HEK293 (cell line): ENCODE measurements around the gene PITPNB.

Experiments
- BCL11A ChIP-seq: fragments of 450-650 bp; formaldehyde crosslinking; IDR thresholded peaks from 2 replicates; pipeline ENCODE4 v1.5.1; 2016; ENCODE audit warnings: low read depth, missing biosample characterization, missing genetic modification characterization
- BCL11B ChIP-seq: fragments of 450-650 bp; formaldehyde crosslinking; IDR thresholded peaks from 2 replicates; pipeline ENCODE4 v1.5.1; 2016; ENCODE audit warnings: low read depth, missing biosample characterization, missing genetic modification characterization
- HOXD13 ChIP-seq: sonication (generic); formaldehyde crosslinking; IDR thresholded peaks from 2 replicates; pipeline ENCODE4 v1.8.0; 2022; ENCODE audit warnings: missing genetic modification reagents, borderline replicate concordance
- KLF1 ChIP-seq: fragments of 450-650 bp; formaldehyde crosslinking; IDR thresholded peaks from 2 replicates; pipeline ENCODE4 v1.5.1; 2016; ENCODE audit warnings: missing biosample characterization, missing genetic modification characterization
- KLF10 ChIP-seq: fragments of 450-650 bp; IDR thresholded peaks from 2 replicates; pipeline ENCODE4 v1.5.1; 2018; ENCODE audit warnings: missing biosample characterization, mild to moderate bottlenecking, missing genetic modification characterization
- OSR2 ChIP-seq: fragments of 450-650 bp; formaldehyde crosslinking; IDR thresholded peaks from 2 replicates; pipeline ENCODE4 v1.5.1; 2016; ENCODE audit warnings: missing biosample characterization, missing genetic modification characterization
- OVOL3 ChIP-seq: fragments of 450-650 bp; formaldehyde crosslinking; IDR thresholded peaks from 2 replicates; pipeline ENCODE4 v1.5.1; 2016; ENCODE audit warnings: missing biosample characterization, missing genetic modification characterization
- SP7 ChIP-seq: fragments of 450-650 bp; formaldehyde crosslinking; IDR thresholded peaks from 2 replicates; pipeline ENCODE4 v1.5.1; 2016; ENCODE audit warnings: missing biosample characterization, missing genetic modification characterization
- TCF7L2 ChIP-seq: IDR thresholded peaks from 2 replicates; pipeline ENCODE4 v1.6.1; 2011; ENCODE audit warnings: low read depth, mild to moderate bottlenecking, inconsistent platforms, low read length, moderate library complexity, borderline replicate concordance
- TRIM28 ChIP-seq: IDR thresholded peaks from 2 replicates; pipeline ENCODE4 v1.6.1; 2011; ENCODE audit warnings: low read length, control low read depth, borderline replicate concordance
- ZBTB20 ChIP-seq: fragments of 450-650 bp; formaldehyde crosslinking; IDR thresholded peaks from 2 replicates; pipeline ENCODE4 v1.5.1; 2016; ENCODE audit warnings: missing biosample characterization, missing genetic modification characterization
- ZBTB48 ChIP-seq: fragments of 450-650 bp; formaldehyde crosslinking; IDR thresholded peaks from 2 replicates; pipeline ENCODE4 v1.5.1; 2016; ENCODE audit warnings: missing biosample characterization, missing genetic modification characterization
- ZBTB49 ChIP-seq: fragments of 450-650 bp; formaldehyde crosslinking; IDR thresholded peaks from 2 replicates; pipeline ENCODE4 v1.5.1; 2016; ENCODE audit warnings: missing biosample characterization, missing genetic modification characterization, low read depth
- ZFP3 ChIP-seq: fragments of 450-650 bp; formaldehyde crosslinking; IDR thresholded peaks from 2 replicates; pipeline ENCODE4 v1.5.1; 2016; ENCODE audit warnings: low read depth, missing biosample characterization, missing genetic modification characterization
- ZFP69B ChIP-seq: fragments of 450-650 bp; formaldehyde crosslinking; IDR thresholded peaks from 2 replicates; pipeline ENCODE4 v1.5.1; 2016; ENCODE audit warnings: missing biosample characterization, missing genetic modification characterization
- ZIC2 ChIP-seq: fragments of 450-650 bp; formaldehyde crosslinking; IDR thresholded peaks from 2 replicates; pipeline ENCODE4 v1.5.1; 2016; ENCODE audit warnings: missing biosample characterization, missing genetic modification characterization
- ZNF133 ChIP-seq: fragments of 450-650 bp; formaldehyde crosslinking; IDR thresholded peaks from 2 replicates; pipeline ENCODE4 v1.5.1; 2016; ENCODE audit warnings: missing biosample characterization, missing genetic modification characterization
- ZNF146 ChIP-seq: fragments of 450-650 bp; formaldehyde crosslinking; IDR thresholded peaks from 2 replicates; pipeline ENCODE4 v1.5.1; 2016; ENCODE audit warnings: missing biosample characterization, missing genetic modification characterization
- ZNF157 ChIP-seq: fragments of 450-650 bp; formaldehyde crosslinking; IDR thresholded peaks from 2 replicates; pipeline ENCODE4 v1.5.1; 2016; ENCODE audit warnings: missing biosample characterization, missing genetic modification characterization
- ZNF18 ChIP-seq: fragments of 450-650 bp; formaldehyde crosslinking; IDR thresholded peaks from 2 replicates; pipeline ENCODE4 v1.5.1; 2016; ENCODE audit warnings: missing biosample characterization, missing genetic modification characterization
- ZNF202 ChIP-seq: fragments of 450-650 bp; formaldehyde crosslinking; IDR thresholded peaks from 2 replicates; pipeline ENCODE4 v1.5.1; 2016; ENCODE audit warnings: missing biosample characterization, missing genetic modification characterization, borderline replicate concordance
- ZNF221 ChIP-seq: fragments of 450-650 bp; formaldehyde crosslinking; IDR thresholded peaks from 2 replicates; pipeline ENCODE4 v1.5.1; 2017; ENCODE audit warnings: missing biosample characterization, missing genetic modification characterization, borderline replicate concordance
- ZNF366 ChIP-seq: fragments of 450-650 bp; formaldehyde crosslinking; conservative IDR thresholded peaks from 2 replicates; pipeline ENCODE4 v1.5.1; 2016; ENCODE audit warnings: missing biosample characterization, missing genetic modification characterization
- ZNF404 ChIP-seq: fragments of 450-650 bp; formaldehyde crosslinking; IDR thresholded peaks from 2 replicates; pipeline ENCODE4 v1.5.1; 2017; ENCODE audit warnings: missing biosample characterization, missing genetic modification characterization
- ZNF585B ChIP-seq: fragments of 450-650 bp; formaldehyde crosslinking; IDR thresholded peaks from 2 replicates; pipeline ENCODE4 v1.5.1; 2016; ENCODE audit warnings: missing biosample characterization, missing genetic modification characterization
- ZNF629 ChIP-seq: fragments of 450-650 bp; formaldehyde crosslinking; IDR thresholded peaks from 2 replicates; pipeline ENCODE4 v1.5.1; 2017; ENCODE audit warnings: missing biosample characterization, missing genetic modification characterization
- ZNF654 ChIP-seq: fragments of 450-650 bp; formaldehyde crosslinking; IDR thresholded peaks from 2 replicates; pipeline ENCODE4 v1.5.1; 2016; ENCODE audit warnings: low read depth, missing biosample characterization, missing genetic modification characterization
- ZNF747 ChIP-seq: fragments of 450-650 bp; formaldehyde crosslinking; IDR thresholded peaks from 2 replicates; pipeline ENCODE4 v1.5.1; 2016; ENCODE audit warnings: missing biosample characterization, missing genetic modification characterization
- ZNF768 ChIP-seq: fragments of 450-650 bp; formaldehyde crosslinking; IDR thresholded peaks from 2 replicates; pipeline ENCODE4 v1.5.1; 2018; ENCODE audit warnings: missing biosample characterization, mild to moderate bottlenecking, missing genetic modification characterization
- ZNF843 ChIP-seq: fragments of 450-650 bp; formaldehyde crosslinking; IDR thresholded peaks from 2 replicates; pipeline ENCODE4 v1.5.1; 2016; ENCODE audit warnings: missing biosample characterization, missing genetic modification characterization
- TF ChIP-seq, protein P1 (sequence below): fragments of 450-650 bp; formaldehyde crosslinking; IDR thresholded peaks from 2 replicates; pipeline ENCODE4 v1.5.1; 2017; ENCODE audit warnings: missing biosample characterization, missing genetic modification characterization
- TF ChIP-seq, protein P2 (sequence below): fragments of 450-650 bp; formaldehyde crosslinking; IDR thresholded peaks from 2 replicates; pipeline ENCODE4 v1.5.1; 2016; ENCODE audit warnings: missing biosample characterization, missing genetic modification characterization
- TF ChIP-seq, protein P3 (sequence below): fragments of 450-650 bp; formaldehyde crosslinking; IDR thresholded peaks from 2 replicates; pipeline ENCODE4 v1.5.1; 2016; ENCODE audit warnings: missing biosample characterization, missing genetic modification characterization

PITPNB gene

GRCh38 chr22:27962268-27963044, 43.4 kb upstream of the PITPNB start (continued):
- TF ChIP-seq ZNF585B (tag by site-specific recombination) (no peak), ZBTB49 (tag by site-specific recombination) (no peak), ZFP3 (tag by site-specific recombination) (no peak), ZNF146 (no peak), OVOL3 (tag by site-specific recombination) (0 out of 2 replicates have a peak, but pooled peaks have one; percentile 20), ZNF747 (tag by site-specific recombination) (no peak), ZIC2 (tag by site-specific recombination) (peak; percentile 80), SP7 (tag by site-specific recombination) (no peak), ZBTB48 (tag by site-specific recombination) (peak; percentile 28; the same call in 1 of the 2 replicates), TRIM28 (no peak), HOXD13 (no peak), ZNF366 (tag by site-specific recombination) (peak; percentile 63), BCL11A (tag by site-specific recombination) (0 out of 2 replicates have a peak, but pooled peaks have one; percentile 14), TCF7L2 (no peak; the same call in 1 of the 2 replicates), ZFP69B (peak; percentile 91), KLF1 (tag by site-specific recombination) (no peak), ZBTB20 (tag by site-specific recombination) (no peak), ZNF843 (0 out of 2 replicates have a peak, but pooled peaks have one; percentile 39), ZNF157 (tag by site-specific recombination) (no peak), OSR2 (peak; percentile 73), ZNF221 (tag by site-specific recombination) (no peak), ZNF654 (tag by site-specific recombination) (no peak), ZNF629 (tag by site-specific recombination) (no peak), ZNF202 (tag by site-specific recombination) (no peak), ZNF133 (tag by site-specific recombination) (no peak), ZNF404 (tag by site-specific recombination) (no peak), ZNF768 (tag by site-specific recombination) (no peak), BCL11B (tag by site-specific recombination) (peak; percentile 79; the same call in 1 of the 2 replicates), ZNF18 (tag by site-specific recombination) (0 out of 2 replicates have a peak, but pooled peaks have one; percentile 34), KLF10 (tag by site-specific recombination) (no peak)
- TF ChIP-seq, protein P1, sequence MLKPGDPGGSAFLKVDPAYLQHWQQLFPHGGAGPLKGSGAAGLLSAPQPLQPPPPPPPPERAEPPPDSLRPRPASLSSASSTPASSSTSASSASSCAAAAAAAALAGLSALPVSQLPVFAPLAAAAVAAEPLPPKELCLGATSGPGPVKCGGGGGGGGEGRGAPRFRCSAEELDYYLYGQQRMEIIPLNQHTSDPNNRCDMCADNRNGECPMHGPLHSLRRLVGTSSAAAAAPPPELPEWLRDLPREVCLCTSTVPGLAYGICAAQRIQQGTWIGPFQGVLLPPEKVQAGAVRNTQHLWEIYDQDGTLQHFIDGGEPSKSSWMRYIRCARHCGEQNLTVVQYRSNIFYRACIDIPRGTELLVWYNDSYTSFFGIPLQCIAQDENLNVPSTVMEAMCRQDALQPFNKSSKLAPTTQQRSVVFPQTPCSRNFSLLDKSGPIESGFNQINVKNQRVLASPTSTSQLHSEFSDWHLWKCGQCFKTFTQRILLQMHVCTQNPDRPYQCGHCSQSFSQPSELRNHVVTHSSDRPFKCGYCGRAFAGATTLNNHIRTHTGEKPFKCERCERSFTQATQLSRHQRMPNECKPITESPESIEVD (tag by site-specific recombination), result peak; percentile 98
- TF ChIP-seq, protein P2, sequence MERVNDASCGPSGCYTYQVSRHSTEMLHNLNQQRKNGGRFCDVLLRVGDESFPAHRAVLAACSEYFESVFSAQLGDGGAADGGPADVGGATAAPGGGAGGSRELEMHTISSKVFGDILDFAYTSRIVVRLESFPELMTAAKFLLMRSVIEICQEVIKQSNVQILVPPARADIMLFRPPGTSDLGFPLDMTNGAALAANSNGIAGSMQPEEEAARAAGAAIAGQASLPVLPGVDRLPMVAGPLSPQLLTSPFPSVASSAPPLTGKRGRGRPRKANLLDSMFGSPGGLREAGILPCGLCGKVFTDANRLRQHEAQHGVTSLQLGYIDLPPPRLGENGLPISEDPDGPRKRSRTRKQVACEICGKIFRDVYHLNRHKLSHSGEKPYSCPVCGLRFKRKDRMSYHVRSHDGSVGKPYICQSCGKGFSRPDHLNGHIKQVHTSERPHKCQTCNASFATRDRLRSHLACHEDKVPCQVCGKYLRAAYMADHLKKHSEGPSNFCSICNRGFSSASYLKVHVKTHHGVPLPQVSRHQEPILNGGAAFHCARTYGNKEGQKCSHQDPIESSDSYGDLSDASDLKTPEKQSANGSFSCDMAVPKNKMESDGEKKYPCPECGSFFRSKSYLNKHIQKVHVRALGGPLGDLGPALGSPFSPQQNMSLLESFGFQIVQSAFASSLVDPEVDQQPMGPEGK (tag by site-specific recombination), result no peak
- TF ChIP-seq, protein P3, sequence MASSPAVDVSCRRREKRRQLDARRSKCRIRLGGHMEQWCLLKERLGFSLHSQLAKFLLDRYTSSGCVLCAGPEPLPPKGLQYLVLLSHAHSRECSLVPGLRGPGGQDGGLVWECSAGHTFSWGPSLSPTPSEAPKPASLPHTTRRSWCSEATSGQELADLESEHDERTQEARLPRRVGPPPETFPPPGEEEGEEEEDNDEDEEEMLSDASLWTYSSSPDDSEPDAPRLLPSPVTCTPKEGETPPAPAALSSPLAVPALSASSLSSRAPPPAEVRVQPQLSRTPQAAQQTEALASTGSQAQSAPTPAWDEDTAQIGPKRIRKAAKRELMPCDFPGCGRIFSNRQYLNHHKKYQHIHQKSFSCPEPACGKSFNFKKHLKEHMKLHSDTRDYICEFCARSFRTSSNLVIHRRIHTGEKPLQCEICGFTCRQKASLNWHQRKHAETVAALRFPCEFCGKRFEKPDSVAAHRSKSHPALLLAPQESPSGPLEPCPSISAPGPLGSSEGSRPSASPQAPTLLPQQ (tag by site-specific recombination), result peak; percentile 93
